Measurements from ENCODE around the gene PRKCE.

Gene PRKCE

DNA sequence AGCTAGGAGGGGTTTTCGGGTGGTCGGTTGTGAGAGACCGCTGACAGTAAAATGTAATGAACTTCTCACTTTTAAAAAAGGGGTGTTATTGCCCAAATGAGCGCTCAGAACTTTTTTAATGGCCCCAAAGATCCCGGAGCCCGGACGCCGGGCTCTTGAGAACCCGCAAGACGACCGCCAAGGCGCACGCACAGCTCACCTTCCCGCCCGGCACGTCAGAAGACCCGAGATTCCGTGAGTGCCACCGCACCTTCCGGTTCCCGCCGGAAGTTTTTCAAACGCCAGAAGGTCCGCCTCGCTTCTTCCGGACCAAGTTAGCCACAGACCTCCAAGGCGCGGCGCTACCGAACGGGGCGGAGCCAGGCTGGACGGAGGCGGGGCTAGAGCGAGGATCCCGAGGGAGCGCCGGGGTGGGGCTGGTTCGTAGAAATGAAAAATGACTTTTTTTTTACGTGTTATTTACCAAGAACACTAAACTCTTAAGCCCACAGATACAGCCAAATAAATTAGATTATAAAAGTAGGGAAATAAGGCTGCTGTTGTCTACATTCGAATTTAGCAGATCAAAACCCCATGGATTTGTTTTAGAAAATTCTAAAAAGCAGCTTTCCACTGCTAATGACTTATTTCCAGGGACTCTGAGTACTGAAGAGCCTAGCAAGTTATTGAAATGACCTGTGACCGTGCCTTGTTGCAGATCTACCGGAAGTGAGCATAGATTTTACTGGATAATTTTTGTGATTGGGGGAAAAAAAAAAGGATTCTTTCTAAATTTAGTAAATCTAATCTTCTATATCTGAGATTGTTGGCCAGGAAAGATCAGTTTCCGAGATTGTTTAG, 40.2 kb upstream of the PRKCE start, which contains the start of gene SRBD1:
Gene SRBD1 (minus strand): TSS at position 248 of the 840 bp plus-strand sequence. CDS start 5,826 bp downstream, outside the sequence.
- peak; percentile 88 for DNase-seq (ENCODE audit: low read depth)
- no peak for TF ChIP-seq CTCF (IDR thresholded peaks at IDR 0.05; ENCODE audit: low read depth, low read length, missing control alignments)
- H3K4me3 ChIP-seq (ENCODE audit: low read depth, low read length) = peak within 1 kb of the TSS; percentile 83

- DNase-seq (ENCODE audit: low read depth) = no peak
- no peak for TF ChIP-seq CTCF (IDR thresholded peaks at IDR 0.05; ENCODE audit: low read depth, low read length, missing control alignments)
- no peak overlapping the region for H3K4me3 ChIP-seq (ENCODE audit: low read depth, low read length)
These were observed 39.2 kb upstream of the PRKCE start for GRCh38 chr2:45612285-45612684.

GRCh38 chr2:45612731-45613130, 38.7 kb upstream of the PRKCE start:
- TF ChIP-seq CTCF (IDR thresholded peaks at IDR 0.05; ENCODE audit: low read depth, low read length, missing control alignments) = no peak
- no peak overlapping the region for H3K4me3 ChIP-seq (ENCODE audit: low read depth, low read length)
- no peak for DNase-seq (ENCODE audit: low read depth)

DNA sequence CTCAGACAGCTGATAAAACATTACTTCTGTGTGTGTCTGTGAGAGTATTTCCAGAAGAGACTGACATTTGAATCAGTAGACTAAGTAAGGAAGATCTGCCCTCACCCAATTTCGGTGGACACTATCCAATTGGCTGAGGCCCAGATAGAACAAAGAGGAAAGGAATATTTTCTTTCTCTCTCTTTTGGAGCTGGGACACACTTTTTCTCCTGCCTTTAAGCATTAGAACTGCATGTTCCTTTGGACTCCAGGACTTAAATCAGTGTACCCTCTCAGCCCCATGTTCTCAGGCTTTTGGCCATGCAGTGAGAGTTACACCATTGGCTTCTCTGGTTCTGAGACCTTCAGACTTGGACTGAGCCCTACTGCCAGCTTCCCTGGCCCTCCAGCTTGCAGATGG, 37.1 kb upstream of the PRKCE start:
- DNase-seq (ENCODE audit: low read depth) = no peak
- no peak for TF ChIP-seq CTCF (IDR thresholded peaks at IDR 0.05; ENCODE audit: low read depth, low read length, missing control alignments)
- H3K4me3 ChIP-seq (ENCODE audit: low read depth, low read length) = no peak overlapping the region

- no peak overlapping the region for H3K4me3 ChIP-seq (ENCODE audit: low read depth, low read length)
- DNase-seq (ENCODE audit: low read depth) = no peak
- TF ChIP-seq CTCF (IDR thresholded peaks at IDR 0.05; ENCODE audit: low read depth, low read length, missing control alignments) = no peak
These were observed 36.5 kb upstream of the PRKCE start for GRCh38 chr2:45614871-45615415.

GRCh38 chr2:45616658-45617411, 34.6 kb upstream of the PRKCE start:
- no peak for TF ChIP-seq CTCF (IDR thresholded peaks at IDR 0.05; ENCODE audit: low read depth, low read length, missing control alignments)
- H3K4me3 ChIP-seq (ENCODE audit: low read depth, low read length) = no peak overlapping the region
- DNase-seq (ENCODE audit: low read depth) = no peak
